Germinal center (tissue), 1 donor: Measurements from ENCODE around the gene EXOSC3.
"Not testable (repeated sequence)": the region's sequence is repeated elsewhere in the genome, so short reads cannot be mapped to it uniquely, and the experiment has no call there.

Experiments
- DNase-seq: peaks from one replicate; pipeline ENCODE4 v3.0.0; 2012; ENCODE audit warnings: mixed read lengths, low spot score

The EXOSC3 gene

GRCh38 chr9:37775216-37775919 lies 9.5 kb downstream of the EXOSC3 start:
- no peak for DNase-seq

DNA sequence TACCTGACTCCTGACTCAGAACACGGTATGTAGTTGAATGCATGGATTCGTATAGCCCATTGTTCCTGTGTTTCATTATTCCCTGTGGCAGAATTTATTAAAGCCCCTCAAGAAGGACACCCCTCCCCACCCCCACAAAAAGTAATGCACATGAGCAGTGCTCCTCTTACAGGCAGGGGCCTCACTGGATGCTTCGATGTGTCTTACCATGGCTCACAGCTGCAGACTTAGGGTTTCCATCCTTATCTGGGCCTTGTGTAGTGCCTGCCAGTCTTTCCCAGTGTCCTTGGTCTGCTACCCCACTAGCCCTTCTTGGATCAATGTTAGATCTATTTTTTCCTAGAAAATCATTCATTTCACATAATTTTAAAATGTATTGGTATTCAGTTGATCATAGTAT lies 14.9 kb downstream of the EXOSC3 start:
- no peak for DNase-seq

- DNase-seq = no peak
Measured at GRCh38 chr9:37769306-37769705, 15.6 kb downstream of the EXOSC3 start.

- not testable (repeated sequence) for DNase-seq
Measured at GRCh38 chr9:37765263-37765662, 19.6 kb downstream of the EXOSC3 start.

GRCh38 chr9:37761511-37761910 lies 23.4 kb downstream of the EXOSC3 start:
- DNase-seq = no peak

DNA sequence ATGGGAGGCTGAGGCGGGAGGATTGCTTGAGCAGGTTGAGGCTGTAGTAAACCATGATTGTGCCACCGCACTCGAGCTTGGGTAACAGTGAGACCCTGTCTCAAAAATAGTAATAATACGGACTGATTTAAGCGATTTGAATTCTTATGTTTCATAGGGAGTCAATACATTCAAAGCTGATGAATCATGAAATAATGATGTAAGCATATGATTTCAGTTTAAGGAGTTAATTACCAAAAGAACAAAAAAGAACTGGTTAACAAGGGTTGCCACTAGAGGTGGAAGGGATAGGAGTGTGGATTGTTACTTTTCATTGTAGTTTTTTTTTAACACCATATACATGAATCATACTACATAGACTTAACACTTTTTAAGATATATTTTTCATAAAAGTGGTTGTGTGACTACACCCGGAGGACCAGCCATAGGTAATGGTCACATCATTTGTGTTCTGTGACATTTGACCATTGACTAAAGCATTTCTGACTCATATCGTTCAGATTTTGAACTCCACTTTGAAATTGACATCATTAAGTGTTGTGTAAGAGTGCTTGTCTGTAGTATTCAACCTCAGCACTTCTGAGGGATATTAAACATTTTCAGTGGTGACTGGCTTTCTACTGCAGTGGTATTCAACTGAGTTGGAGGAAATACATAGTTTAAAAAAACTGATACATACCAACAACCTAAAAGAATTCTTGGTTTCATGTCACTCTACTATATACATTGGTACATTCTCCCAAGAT lies 24.3 kb downstream of the EXOSC3 start:
- no peak for DNase-seq

DNA sequence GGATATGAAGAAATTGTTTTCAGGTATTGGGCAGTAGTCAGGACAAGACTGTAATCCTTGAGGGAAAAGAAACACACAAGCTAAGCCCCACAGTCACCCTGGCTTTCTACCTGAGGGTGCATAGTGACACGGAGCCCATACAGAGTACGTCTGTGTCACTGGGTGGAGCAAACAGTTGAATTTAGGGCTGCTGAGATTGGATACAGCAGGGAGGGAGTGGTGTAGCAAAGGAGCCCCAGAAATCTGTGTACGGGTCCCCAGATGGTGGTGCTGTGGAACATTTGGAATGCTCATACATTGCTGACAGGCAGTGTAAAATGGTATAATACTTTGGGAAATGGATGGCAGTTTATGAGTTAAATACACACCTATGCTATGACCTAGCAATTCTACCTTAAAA lies 26.1 kb downstream of the EXOSC3 start:
- DNase-seq = no peak

DNA sequence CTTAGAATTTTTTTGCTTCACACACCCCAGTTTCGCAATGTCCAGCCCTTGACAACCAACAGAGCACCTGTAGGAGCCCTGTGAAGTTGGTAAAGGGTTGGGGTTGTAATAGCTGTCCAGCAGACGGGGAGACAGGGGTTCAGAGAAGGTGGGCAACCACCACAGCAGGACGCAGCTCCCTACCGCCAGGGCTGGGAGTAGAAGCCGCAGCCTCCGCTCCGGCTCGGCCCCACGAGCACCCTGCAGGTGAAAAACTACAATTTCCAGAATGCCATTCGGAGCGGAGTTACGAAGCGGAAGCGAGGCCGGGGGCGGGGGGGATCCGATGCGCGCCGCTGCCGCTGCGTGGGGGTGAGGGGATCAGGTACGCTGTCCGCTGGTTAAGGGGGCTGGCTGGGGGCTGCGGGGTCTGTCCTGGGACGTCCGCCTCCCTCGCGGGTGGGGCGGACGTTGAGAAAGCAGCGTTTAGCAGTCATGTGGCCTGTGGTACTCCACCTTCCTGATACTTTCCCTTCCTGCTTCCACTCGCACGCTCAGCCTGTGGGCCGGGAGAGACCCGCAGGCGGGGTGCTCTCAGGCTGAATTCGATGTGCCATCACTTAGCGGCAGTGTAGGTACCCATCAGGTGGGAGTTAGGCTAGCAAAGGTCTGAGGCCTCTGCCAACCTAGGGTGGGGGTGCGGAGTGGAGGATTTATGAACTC lies 31.2 kb downstream of the EXOSC3 start, which contains the start of gene TRMT10B:
Gene TRMT10B, plus strand, starts transcription at position 317 of the 702 bp plus-strand sequence. CDS start 8,127 bp downstream, outside the sequence.
- peak; percentile 86 for DNase-seq

DNA sequence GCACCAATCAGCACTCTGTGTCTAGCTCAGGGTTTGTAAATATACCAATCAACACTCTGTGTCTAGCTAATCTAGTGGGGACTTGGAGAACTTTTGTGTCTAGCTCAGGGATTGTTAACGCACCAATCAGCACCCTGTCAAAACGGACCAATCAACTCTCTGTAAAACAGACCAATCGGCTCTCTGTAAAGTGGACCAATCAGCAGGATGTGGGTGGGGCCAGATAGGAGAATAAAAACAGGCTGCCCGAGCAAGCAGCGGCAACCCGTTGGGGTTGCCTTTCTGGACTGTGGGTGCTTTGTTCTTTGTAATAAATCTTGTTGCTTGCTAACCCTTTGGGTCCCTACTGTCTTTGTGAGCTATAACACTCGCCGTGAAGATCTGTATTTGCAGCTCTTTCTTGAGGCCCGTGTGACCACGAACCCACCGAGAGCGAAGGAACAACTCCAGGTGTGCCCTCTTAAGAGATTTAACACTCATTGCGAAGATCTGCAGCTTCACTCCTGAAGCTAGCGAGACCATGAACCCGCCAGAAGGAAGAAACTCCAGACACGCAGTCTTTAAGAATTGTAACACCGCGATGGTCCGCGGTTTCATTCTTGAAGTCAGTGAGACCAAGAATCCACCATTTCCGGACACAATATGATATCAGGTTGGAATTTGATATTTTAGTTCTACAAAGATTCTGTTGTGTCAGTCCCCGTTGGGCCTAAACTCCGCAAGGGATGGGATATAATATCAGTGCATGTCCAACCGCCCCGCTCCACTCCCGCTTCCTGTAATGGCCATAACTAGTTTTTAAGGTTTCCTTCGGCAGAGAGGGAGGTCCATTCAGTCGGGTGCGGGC lies 32.0 kb downstream of the EXOSC3 start:
- DNase-seq = no peak

- DNase-seq = not testable (repeated sequence)
Measured at GRCh38 chr9:37752112-37752511, 32.8 kb downstream of the EXOSC3 start.

GRCh38 chr9:37751704-37752103 lies 33.2 kb downstream of the EXOSC3 start:
- DNase-seq = not testable (repeated sequence)

- DNase-seq = no peak
Measured at GRCh38 chr9:37751186-37751585, 33.7 kb downstream of the EXOSC3 start.

GRCh38 chr9:37749129-37749528 lies 35.7 kb downstream of the EXOSC3 start:
- no peak for DNase-seq

GRCh38 chr9:37747271-37747753 lies 37.6 kb downstream of the EXOSC3 start:
- peak; percentile 80 for DNase-seq

- no peak for DNase-seq
Measured at GRCh38 chr9:37746448-37747270, 38.2 kb downstream of the EXOSC3 start.

DNA sequence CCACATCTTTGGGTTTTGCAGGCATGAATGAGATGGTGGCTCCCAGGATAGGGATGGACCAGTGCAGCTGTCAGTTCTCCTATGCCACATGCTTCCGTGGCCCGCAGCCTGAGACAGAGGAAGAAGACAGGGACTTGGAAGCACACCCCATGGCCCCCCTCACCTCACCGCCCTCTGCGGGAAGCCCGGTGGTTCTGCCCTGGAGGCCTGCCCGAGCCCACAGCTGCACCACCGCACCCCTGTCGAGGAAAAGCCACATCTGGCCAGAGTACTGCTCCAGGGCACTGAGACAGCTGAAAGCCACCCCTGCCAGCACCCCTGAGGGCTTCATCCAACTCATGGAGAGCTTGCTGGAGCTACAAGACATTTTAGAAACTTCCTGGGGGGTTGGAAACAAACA lies 38.9 kb downstream of the EXOSC3 start:
- DNase-seq = no peak

- no peak for DNase-seq
Measured at GRCh38 chr9:37740631-37741328, 44.1 kb downstream of the EXOSC3 start.

DNA sequence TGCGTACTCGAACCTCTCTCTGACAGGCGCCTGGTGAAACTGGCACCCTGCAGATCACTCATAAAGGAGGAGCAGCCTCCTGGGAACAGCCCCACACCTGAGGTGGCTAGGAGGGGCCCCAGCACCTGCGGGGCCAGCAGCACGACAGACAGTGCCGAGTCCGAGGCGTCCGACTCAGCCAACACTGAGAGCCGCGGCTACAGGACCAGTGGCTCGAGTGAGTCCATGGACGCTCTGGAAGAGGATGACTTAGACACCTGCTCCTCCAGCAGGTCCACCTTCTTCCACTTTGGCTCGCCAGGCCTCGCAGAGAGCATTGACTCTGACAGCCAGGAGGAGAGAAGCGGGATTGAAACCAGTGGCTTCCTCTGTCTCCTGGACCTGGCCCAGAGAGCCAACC lies 44.7 kb downstream of the EXOSC3 start:
- DNase-seq = no peak

- no peak for DNase-seq
Measured at GRCh38 chr9:37739222-37739621, 45.6 kb downstream of the EXOSC3 start.

DNA sequence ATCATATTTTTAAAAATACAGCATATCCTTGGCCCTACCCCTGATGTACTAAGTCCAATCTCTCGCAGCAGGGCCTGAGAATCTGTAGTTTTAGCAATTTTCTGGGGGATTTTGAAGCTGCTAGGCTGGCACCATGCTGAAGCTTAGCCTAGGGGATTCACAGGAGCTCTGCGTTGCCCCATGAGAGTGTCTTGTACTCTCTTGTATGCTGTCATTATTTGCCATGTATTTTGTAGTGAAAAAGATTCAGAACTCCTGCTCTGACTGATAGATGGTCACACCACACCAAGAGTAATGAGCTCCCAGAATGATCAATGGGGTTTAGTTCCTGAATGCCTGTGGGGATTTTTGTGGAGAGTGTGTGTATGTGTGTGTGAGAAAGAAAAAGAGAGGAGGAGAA lies 51.9 kb downstream of the EXOSC3 start:
- DNase-seq = no peak
